OCI-LY1 (cell line): ENCODE results near the gene BPIFB4.

ENCODE experiments used
- CTCF ChIP-seq: fragments of 200-600 bp; sonication (generic), shearing (Covaris generic); IDR thresholded peaks from 2 replicates; pipeline ENCODE4 v1.5.1; 2017; ENCODE audit warnings: mild to moderate bottlenecking, antibody characterized with exemption, low read length, moderate library complexity, mixed read lengths
- EZH2 ChIP-seq: fragments of 200-600 bp; sonication (generic), shearing (Covaris generic); IDR thresholded peaks from 2 replicates; pipeline ENCODE4 v1.8.0; 2017; ENCODE audit warnings: borderline replicate concordance, mixed run types, mild to moderate bottlenecking, antibody characterized with exemption, low read length, moderate library complexity, mixed read lengths

- TF ChIP-seq CTCF (no peak), EZH2 (no peak)
Observed at GRCh38 chr20:33091147-33091546, 11.7 kb downstream of the BPIFB4 start.
